IPS DF 6.9 (cell line): ENCODE measurements around the gene SHISAL1.

ENCODE experiments used
- DNase-seq: peaks from one replicate; pipeline ENCODE4 v3.0.0-alpha.2; 2013; ENCODE audit warnings: low read depth, low spot score
- H3K27ac ChIP-seq: one replicate; pipeline ENCODE4 v1.5.1; 2013; ENCODE audit warnings: low read length, control low read depth
- H3K27me3 ChIP-seq: 2 replicates; pipeline ENCODE4 v1.6.1; 2013; ENCODE audit warnings: mild to moderate bottlenecking, low read length; ENCODE audit not compliant: control insufficient read depth, insufficient read depth
- H3K36me3 ChIP-seq: 2 replicates; pipeline ENCODE4 v1.6.1; 2013; ENCODE audit warnings: low read length; ENCODE audit not compliant: control insufficient read depth, insufficient read depth
- H3K4me1 ChIP-seq: 2 replicates; pipeline ENCODE4 v1.6.1; 2013; ENCODE audit warnings: low read length; ENCODE audit not compliant: control insufficient read depth, insufficient read depth
- H3K4me3 ChIP-seq: 2 replicates; pipeline ENCODE4 v1.5.1; 2013; ENCODE audit warnings: mild to moderate bottlenecking, low read length
- H3K9me3 ChIP-seq: 2 replicates; pipeline ENCODE4 v1.6.1; 2013; ENCODE audit warnings: low read length, inconsistent platforms; ENCODE audit not compliant: control insufficient read depth, insufficient read depth
- WGBS: extraction: QIAGEN DNeasy Blood & Tissue Kit; methylation state at CpG from one replicate; pipeline ENCODE4 v1.1.7; 2013; ENCODE audit warnings: mixed read lengths, missing lambda C conversion rate; ENCODE audit not compliant: insufficient read length, insufficient coverage; 5-methylcytosine and 5-hydroxymethylcytosine counted together

Gene SHISAL1

GRCh38 chr22:44313385-44314006, 745 bp upstream of the SHISAL1 start:
- Histone ChIP-seq H3K4me1 (peaks cover 2% of the 10 kb centered on the region; the same call in 1 of the 2 replicates), H3K27ac (no peak overlapping the region), H3K9me3 (no peaks in the 10 kb centered on the region), H3K4me3 (no peak overlapping the region), H3K36me3 (no peaks in the 10 kb centered on the region; the same call in 1 of the 2 replicates), H3K27me3 (no peaks in the 10 kb centered on the region)
- no CpG with 5 or more reads among the region's 16 CpGs for WGBS
- no peak for DNase-seq

GRCh38 chr22:44311855-44312170, 938 bp downstream of the SHISAL1 start:
- DNase-seq: no peak
- H3K4me3 ChIP-seq: no peak overlapping the region
- H3K36me3 ChIP-seq: no peaks in the 10 kb centered on the region; the same call in 1 of the 2 replicates
- no peaks in the 10 kb centered on the region for H3K27me3 ChIP-seq
- no peaks in the 10 kb centered on the region for H3K9me3 ChIP-seq
- H3K4me1 ChIP-seq: peaks cover 2% of the 10 kb centered on the region; the same call in 1 of the 2 replicates
- no CpG with 5 or more reads among the region's 3 CpGs for WGBS
- no peak overlapping the region for H3K27ac ChIP-seq

DNA sequence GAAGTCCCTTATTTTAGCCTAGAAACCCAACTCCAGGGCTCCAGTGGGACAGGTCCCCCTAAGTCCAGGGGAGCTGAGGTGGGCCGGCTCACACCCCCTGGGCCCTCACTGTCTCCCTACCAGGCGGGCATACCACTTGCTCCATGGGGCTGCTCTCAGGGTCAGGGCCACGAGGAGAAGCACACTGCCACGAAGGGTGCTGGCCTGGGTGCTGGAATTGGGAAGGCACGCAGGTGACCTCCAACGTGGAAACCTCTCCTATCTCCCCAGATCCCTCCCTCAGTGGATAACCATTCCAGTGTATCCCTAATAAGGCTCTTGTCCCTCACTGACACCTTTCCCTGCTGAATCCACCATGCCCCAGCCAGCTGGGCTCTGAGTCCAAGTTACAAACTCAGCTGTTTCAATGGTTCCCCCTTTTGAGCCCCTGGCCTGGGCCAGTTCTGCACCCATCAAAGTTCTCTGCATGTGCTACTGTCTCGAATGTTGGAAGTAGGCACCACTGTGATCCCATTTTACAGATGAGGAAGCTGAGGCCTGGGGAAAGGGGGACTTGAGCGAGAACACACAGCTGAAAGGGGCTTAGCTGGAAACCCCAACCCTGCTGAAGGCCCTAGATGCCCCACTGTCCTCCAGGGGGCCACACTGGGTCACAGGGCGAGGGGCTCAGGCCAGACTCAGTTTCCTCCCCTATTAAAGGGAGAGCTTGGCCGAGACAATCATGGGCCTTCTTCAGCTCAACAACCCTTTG, 1.5 kb downstream of the SHISAL1 start:
- Histone ChIP-seq H3K27me3 (no peaks in the 10 kb centered on the region), H3K4me3 (no peak overlapping the region), H3K36me3 (no peaks in the 10 kb centered on the region; the same call in 1 of the 2 replicates), H3K4me1 (peaks cover 2% of the 10 kb centered on the region; the same call in 1 of the 2 replicates), H3K9me3 (no peaks in the 10 kb centered on the region), H3K27ac (no peak overlapping the region)
- DNase-seq: no peak
- whole genome bisulfite sequencing: no CpG with 5 or more reads among the region's 10 CpGs

DNA sequence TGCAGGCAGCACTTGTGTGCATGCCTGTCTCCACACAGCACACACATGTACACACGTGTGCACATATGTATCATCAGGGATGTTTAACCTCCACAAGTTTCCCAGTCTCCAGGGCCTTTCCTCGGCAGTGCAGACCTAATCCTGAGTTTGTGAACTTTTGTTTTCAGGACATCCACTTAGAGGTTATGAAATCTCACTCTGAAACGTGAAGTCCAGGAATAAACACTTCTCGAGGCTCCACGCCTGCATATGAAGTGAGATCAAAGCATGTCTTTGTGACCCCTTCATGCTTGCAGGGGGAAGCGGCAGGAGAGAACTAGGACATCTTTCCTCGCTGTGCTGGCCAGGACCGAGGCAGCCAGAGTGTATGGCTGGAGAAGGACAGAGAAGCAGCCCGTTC, 3.1 kb downstream of the SHISAL1 start:
- Histone ChIP-seq H3K27me3 (no peaks in the 10 kb centered on the region), H3K27ac (no peak overlapping the region), H3K9me3 (no peaks in the 10 kb centered on the region), H3K4me1 (peaks cover 2% of the 10 kb centered on the region; the same call in 1 of the 2 replicates), H3K4me3 (no peak overlapping the region), H3K36me3 (no peaks in the 10 kb centered on the region; the same call in 1 of the 2 replicates)
- WGBS: no CpG with 5 or more reads among the region's 9 CpGs
- DNase-seq: no peak

DNA sequence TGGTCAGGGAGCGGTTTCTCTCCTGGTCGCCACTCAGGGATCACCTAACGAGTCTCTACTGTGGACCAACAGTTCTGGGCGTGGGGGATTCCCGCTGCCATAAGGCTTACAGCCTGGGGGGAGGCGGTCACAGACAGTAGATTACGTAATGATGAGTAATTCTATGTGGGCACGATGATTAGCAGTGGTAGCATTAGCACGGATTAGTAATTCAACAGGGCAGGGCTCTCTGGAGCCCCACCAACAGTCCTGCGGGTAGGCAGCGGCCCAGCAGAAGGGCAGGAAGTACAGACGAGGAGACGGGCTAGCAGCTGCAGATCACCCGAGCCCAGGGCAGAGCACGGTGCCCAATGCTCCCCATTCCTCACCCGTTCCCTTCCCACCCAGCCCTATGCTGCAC, 3.6 kb downstream of the SHISAL1 start:
- H3K4me1 ChIP-seq: peaks cover 2% of the 10 kb centered on the region; the same call in 1 of the 2 replicates
- no peak overlapping the region for H3K4me3 ChIP-seq
- no peak for DNase-seq
- WGBS: no CpG with 5 or more reads among the region's 16 CpGs
- H3K9me3 ChIP-seq: no peaks in the 10 kb centered on the region
- no peaks in the 10 kb centered on the region for H3K27me3 ChIP-seq
- no peaks in the 10 kb centered on the region; the same call in 1 of the 2 replicates for H3K36me3 ChIP-seq
- H3K27ac ChIP-seq: no peak overlapping the region

DNA sequence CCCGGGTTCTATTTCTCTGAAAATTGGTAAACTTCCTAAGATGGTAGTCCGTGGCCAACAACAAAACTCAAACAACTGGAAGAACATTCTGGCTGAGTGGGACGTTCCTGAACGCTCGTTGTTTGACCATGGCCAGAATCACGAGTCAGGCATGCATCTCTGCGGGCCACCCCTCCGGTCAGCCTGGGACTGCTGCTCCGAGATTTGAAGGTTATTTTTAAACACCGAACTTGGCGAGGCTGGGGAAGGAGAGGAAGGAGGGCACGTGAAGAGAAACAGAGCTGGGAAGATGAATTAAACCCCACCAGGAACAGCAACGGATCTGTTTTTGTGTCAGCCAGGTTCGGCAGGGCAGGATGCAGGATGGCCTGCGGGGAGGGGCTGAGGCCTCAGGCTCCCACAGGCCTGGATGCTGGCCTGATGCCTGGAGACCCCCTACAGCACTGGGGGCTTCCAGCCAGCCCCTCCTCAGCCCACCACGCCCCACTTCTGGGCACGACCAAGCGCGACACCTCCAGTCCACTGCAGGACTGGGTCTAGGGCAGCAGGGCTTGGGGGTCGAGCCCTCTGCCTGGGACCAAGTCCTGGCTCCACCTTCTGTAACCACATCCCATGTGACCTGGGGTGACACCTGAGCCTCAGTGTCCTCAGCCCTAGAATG, 5.1 kb downstream of the SHISAL1 start:
- Histone ChIP-seq H3K4me1 (no peaks in the 10 kb centered on the region; the same call in 1 of the 2 replicates), H3K27me3 (no peaks in the 10 kb centered on the region), H3K4me3 (no peak overlapping the region), H3K36me3 (no peaks in the 10 kb centered on the region), H3K27ac (no peak overlapping the region), H3K9me3 (no peaks in the 10 kb centered on the region)
- no CpG with 5 or more reads among the region's 20 CpGs for WGBS
- no peak for DNase-seq

DNA sequence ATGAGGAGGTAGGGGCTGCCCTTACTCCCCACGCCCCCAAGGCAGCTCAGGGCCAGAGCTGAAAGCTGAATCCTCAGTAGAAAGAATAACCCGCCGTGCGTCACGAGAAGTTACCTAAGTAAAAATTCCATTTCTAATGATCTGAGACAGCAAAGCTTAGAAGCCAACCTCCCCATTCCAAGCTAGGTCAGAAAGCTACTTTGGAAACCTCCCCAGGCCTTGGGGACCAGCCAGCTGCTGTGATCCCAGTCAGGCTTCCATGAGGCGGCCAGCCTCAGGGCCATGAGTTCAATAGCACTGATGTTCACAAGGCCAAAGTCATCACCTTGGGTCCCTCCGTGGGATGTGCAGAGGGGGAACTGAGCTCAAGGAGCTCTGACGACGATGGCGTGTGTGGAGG, 6.9 kb downstream of the SHISAL1 start:
- H3K36me3 ChIP-seq: no peaks in the 10 kb centered on the region
- WGBS: no CpG with 5 or more reads among the region's 10 CpGs
- no peak overlapping the region for H3K4me3 ChIP-seq
- H3K9me3 ChIP-seq: no peaks in the 10 kb centered on the region
- no peak for DNase-seq
- H3K27me3 ChIP-seq: no peaks in the 10 kb centered on the region
- H3K4me1 ChIP-seq: no peaks in the 10 kb centered on the region; the same call in 1 of the 2 replicates
- no peak overlapping the region for H3K27ac ChIP-seq

DNA sequence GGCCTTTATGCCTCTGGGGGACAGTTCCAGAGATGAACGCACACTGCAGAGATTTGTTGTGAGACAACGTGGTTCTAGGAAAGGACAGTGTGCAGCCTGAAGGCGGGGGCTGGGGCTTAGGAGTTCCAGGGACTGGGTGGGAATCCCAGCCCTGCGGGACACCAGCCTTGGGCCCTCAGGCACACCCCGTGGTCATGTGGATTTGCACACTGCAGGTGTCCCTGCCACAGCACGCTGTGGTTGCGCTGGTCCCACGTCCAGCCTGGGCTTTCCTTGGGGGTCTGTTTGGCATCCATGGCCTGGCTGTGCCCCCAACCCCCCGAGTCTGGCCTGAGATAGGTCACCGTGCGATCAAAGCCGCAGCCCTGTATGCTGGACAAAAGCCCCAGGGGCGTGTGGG, 7.3 kb downstream of the SHISAL1 start:
- no CpG with 5 or more reads among the region's 13 CpGs for WGBS

GRCh38 chr22:44304911-44305310, 7.8 kb downstream of the SHISAL1 start:
- no peak overlapping the region for H3K4me3 ChIP-seq
- H3K36me3 ChIP-seq: no peaks in the 10 kb centered on the region
- DNase-seq: no peak
- H3K27ac ChIP-seq: no peak overlapping the region
- no peaks in the 10 kb centered on the region for H3K9me3 ChIP-seq
- no CpG with 5 or more reads among the region's 2 CpGs for WGBS
- H3K4me1 ChIP-seq: no peaks in the 10 kb centered on the region; the same call in 1 of the 2 replicates
- no peaks in the 10 kb centered on the region for H3K27me3 ChIP-seq

More for the DNA sequence above, 7.3 kb downstream of the SHISAL1 start:
- no peaks in the 10 kb centered on the region for H3K27me3 ChIP-seq
- H3K36me3 ChIP-seq: no peaks in the 10 kb centered on the region
- no peak for DNase-seq
- H3K4me1 ChIP-seq: no peaks in the 10 kb centered on the region; the same call in 1 of the 2 replicates
- H3K27ac ChIP-seq: no peak overlapping the region
- no peak overlapping the region for H3K4me3 ChIP-seq
- H3K9me3 ChIP-seq: no peaks in the 10 kb centered on the region

DNA sequence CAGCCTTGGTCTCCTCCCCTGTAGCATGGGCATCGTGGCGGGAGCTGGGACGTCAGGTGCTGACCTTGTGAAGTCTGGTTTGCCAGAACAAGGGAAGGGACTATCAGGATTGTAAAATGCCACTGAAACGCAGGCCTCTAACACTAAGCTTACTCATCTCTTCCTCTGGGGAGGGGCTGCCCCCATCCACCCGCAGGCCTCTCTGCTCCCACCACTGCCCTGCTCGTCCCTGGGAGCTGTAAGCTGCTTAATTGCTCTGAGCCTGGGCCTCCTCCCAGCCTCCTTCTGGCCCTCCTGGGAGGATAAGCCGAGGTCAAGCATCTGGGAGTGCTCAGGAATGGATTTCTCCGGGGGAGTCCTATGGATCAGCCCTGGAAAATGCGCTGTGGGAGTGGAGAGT, 8.4 kb downstream of the SHISAL1 start:
- Histone ChIP-seq H3K27me3 (no peaks in the 10 kb centered on the region), H3K27ac (no peak overlapping the region), H3K4me3 (no peak overlapping the region), H3K4me1 (no peaks in the 10 kb centered on the region; the same call in 1 of the 2 replicates), H3K9me3 (no peaks in the 10 kb centered on the region), H3K36me3 (no peaks in the 10 kb centered on the region)
- no CpG with 5 or more reads among the region's 9 CpGs for WGBS
- DNase-seq: no peak
